Stimulated activated naive CD8-positive, alpha-beta T cell treated with anti-CD3 and anti-CD28 coated beads, Interleukin-15, Interleukin-2, amounts not matched to agents 100 U/mL and 50 U/mL, for 24 hours (primary cell): ENCODE measurements around the gene MCUR1.
"Not testable (repeated sequence)": the region's sequence is repeated elsewhere in the genome, so short reads cannot be mapped to it uniquely, and the experiment has no call there.

Experiments
- ATAC-seq: fragments of 150-1000 bp; cut with Tn5 transposase; one replicate; pipeline ENCODE4 v1.10.0; 2021
- DNase-seq: peaks from one replicate; pipeline ENCODE4 v3.0.0; 2021

Gene MCUR1

DNA sequence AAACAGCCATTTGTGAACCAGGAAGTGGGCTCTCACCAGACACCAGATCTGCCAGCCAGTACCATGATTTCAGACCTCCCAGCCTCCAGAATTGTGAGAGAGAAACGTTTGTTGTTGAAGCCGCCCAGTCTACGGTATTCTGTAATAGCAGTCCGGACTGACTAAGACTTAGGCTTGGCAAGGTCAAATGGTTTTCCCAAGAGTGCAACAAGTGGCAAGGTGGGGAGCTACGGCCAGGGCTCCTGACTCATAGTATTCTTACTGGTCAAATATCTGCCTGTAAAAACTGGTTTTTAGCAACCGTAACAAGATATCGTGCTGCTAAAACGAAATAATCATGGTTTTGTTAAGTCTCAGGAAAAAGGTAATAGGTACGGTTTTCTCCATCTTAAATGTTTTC lies 37.8 kb downstream of the MCUR1 start:
- DNase-seq (no peak), ATAC-seq (no peak)

DNA sequence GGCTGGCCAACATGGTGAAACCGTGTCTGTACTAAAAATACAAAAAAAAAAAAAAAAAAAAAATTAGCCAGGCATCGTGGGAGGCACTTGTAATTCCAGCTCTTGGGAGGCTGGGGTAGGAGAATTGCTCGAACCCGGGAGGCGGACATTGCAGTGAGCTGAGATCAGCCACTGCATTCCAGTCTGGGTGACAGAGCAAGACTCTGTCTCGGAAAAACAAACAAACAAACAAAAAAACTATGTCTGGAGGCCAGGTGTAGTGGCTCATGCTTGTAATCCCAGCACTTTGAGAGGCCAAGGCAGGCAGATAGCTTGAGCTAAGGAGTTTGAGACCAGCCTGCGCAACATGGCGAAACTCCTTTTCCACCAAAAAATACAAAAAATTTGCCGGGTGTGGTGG lies 38.9 kb downstream of the MCUR1 start:
- not testable (repeated sequence) for DNase-seq, ATAC-seq

- ATAC-seq, DNase-seq: not testable (repeated sequence)
Measured at GRCh38 chr6:13772358-13773030, 41.9 kb downstream of the MCUR1 start.

- DNase-seq = peak; percentile 48
- no peak for ATAC-seq
Measured at GRCh38 chr6:13769655-13770053, 44.7 kb downstream of the MCUR1 start.

- ATAC-seq = no peak
- DNase-seq = no peak
Measured at GRCh38 chr6:13769034-13769654, 45.2 kb downstream of the MCUR1 start.

DNA sequence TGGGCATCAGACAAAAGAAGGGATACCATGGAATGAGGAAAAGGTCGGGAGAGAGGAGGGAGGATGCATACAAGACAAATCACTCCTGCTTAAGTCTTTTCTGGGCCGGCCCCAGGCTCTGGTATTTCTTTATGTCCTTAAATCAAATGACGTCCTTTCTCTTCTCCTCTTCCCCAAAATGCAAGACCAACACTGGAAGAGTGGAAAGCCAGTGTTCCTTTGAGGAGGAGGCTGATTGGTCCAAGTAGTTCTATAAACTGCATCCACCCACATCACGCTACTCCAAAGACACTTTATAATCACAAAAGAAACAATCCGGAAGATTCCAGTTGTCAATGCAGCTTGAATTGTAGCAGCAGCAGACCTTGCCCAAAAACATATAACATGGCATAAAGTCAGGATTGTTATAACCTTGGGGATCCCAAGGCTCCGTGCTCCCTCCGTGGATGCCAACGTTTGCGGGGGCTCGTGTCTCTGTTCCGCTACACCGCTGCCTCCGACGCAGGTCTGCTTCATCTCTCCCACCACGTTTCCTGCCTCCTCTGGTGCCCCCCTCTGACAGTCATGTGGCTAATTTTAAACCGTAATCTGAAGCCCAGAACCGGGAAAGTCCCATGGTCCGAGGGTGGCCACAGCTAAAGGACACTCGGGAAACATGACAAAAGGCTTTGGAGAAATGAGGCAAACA lies 47.1 kb downstream of the MCUR1 start:
- peak; percentile 62 for DNase-seq
- ATAC-seq = no peak

- DNase-seq (no peak), ATAC-seq (no peak)
Measured at GRCh38 chr6:13766201-13766634, 48.1 kb downstream of the MCUR1 start.

GRCh38 chr6:13765570-13765969 lies 48.8 kb downstream of the MCUR1 start:
- ATAC-seq (no peak), DNase-seq (no peak)

DNA sequence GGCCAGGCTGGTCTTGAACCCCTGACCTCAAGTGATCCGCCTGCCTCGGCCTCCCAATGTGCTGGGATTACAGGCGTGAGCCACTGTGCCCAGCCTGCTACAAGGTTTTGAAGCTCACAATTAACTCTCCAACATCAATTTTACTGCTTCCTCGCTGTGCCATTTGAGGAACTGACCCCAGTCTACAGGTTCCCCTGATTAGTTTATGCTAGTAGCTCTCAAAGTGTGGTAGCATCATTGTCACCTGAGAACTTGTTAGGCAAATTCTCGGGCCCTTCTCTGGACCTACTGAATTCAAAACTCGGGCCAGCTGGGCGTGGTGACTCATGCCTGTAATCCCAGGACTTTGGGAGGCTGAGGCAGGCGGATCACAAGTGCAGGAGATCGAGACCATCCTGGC lies 49.4 kb downstream of the MCUR1 start:
- no peak for ATAC-seq
- no peak for DNase-seq

DNA sequence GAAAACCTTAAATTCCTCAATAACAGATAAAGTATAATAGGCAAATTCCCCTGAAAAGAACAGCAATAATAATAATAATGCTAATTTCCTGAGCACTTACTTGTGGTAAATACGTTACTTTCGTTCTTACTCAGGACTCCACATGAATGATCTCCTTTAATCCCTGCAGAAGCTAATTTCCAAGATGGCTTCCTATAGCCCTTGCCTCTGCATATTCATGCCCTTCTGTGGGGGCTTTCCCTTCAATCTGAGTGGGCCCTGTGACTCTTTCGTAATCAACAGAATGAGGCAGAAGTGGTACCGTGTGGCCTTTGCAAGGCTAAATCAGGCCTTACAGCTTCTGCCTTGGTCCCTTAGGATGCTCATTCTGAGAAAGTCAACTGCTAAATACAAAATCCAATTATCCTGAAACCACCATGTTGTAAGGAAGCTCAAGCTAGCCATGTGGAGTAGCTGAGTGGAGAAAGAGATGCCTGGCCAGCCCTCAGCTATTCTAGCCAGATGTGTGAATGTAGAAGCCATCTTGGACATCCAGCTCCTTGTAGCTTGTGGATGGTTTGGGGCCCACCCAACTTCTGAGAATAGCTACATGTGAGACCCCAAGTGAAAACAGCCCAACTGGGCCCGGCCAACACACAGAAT lies 50.5 kb downstream of the MCUR1 start:
- peak; percentile 65 for DNase-seq
- peak; percentile 92 for ATAC-seq

DNA sequence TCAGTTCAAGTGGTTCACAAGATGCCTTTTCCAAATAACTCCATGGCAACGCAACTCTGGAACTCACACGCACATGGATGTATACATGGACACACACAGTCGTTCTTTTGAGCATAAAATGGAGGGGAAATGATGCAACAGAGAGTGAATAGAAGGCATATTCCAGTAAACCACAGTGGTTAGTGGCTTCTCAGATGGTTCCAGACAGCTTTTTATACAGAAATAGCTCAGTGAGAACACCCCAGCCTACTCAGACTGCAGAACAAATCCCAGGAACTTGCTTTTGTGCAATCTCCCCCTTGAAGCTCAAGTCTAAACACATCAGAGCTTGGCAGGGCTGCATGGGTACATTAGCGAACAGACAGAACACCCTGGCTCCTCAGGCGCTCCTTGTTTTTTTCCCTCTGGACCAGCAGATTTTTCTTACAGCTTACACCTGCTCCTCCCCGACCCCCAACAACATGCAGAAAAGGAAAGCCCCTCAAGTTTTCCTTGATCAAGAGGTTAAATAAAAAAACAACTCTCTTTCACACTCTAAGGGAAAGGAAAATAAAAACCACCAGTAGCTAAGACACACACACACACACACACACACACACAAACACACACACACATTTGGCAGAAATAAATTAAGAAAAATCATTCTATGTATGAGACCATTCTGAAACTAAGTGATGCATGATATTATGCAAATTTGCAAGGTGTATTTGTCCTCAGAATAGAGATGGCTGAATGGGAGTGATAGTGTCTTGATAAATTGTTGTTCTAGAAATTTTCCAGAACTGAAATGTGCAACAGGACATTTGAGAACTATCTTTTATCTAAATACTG lies 51.5 kb downstream of the MCUR1 start:
- peak; percentile 55 for ATAC-seq
- DNase-seq = peak; percentile 26

DNA sequence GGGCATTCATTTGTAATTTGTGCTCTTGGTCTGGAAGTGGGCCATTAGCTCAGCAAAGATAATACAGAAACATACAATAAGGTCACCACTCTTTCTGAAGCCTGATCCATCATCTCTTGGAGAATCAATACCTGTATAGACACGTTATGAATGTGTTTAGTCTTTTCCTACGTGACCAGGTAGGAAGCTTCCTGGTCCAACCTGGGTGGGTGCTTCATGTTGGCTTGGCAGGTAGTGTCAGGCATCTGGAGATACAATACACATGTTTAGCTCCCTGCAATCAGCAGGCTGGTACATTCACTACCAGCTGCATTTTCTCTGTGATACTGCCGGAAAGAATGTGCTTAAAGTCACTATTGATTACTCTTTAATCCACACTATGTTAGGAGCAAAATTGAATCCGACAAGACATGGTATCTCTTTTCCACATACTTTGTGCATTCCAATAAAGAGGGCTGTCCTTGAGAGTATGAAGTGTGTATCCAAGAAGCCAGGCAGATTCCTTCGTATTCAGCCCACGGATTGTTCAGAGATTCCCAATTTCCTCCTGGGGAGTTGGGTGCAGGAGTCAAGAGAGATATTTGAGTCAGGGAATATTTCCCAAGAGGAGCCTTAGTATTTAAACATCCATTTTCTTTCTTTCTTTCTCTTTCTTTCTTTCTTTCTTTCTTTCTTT lies 52.9 kb downstream of the MCUR1 start:
- ATAC-seq = no peak
- no peak for DNase-seq

DNA sequence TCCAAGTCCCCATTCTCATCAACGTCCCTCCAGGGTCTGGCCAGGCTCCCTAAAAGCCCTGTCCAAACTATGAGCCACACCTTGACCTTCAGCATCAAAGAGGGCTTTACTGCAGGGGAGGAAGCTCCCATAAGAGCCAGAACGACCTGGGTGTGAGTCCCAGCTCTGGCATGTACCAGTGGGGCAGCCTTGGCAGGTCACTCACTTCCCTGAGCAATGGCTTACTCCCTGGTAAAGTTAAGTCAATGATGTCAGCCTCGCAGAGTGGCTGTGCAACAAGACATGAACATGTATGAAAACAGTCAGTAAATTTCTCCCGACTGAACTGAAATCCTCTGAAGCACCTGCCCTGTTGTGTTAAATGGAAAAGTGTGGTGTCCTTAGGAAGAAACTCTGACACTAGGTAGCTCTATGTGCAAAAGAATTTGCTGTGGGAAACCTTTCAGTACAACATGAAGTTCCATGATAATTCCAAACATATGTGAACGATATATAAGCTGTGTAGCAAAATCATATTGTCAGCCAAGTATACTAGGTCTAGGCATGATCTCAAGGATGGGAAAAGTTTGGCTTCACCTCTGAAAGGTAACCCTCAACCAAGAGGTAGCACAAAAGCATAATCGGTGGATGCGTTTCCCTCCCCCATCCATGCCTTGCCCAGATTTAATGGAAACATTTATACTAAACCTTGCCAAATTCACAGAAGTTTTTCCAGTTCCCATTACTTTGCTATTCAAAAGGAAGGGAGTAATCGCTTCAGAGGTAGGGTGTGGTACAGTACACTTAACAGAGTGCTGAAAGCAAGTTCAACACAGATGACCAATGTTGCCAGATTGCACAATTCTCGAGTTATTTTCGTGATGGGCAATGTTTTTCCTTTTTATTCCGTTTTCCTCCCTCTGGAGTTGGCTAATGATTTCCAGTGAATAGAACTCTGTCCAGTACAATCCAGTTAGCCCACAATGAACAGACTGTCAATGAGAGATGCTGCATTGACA lies 53.8 kb downstream of the MCUR1 start:
- no peak for DNase-seq
- no peak for ATAC-seq

DNA sequence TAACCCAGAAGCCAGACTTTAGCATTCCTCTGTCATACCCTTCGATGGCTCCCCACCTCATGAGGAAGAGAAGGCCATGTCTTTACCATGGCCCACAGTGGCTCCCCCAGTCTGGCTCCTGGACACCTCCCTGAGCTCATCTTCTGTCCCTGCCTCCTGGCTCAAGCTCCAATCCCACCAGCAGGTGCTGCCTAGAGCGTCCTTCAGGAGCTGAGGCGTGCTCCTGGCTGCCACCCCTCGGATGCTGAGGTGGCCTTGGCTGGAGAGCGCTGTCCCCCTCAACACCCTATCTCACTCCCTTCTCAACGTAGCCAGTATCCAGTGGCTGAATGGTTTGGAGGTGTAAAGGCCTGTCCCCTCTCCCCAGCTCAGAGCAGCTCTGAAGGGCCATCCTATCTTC lies 55.3 kb downstream of the MCUR1 start:
- DNase-seq (no peak), ATAC-seq (no peak)

GRCh38 chr6:13754644-13755043 lies 59.7 kb downstream of the MCUR1 start:
- ATAC-seq (no peak), DNase-seq (no peak)

DNA sequence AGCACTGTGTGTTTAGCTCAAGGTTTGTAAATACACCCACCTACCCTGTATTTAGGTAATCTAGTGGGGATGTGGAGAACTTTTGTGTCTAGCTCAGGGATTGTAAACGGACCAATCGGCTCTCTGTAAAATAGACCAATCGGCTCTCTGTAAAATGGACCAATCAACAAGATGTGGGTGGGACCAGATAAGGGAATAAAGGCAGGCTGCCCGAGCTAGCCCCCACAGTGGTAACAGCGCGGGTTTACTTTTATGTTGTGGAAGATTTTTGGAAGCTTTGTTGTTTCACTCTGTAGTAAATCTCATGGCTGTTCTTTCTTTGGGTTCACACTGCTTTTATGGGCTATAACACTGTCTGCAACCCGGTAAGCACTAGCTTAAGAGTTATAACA lies 70.6 kb downstream of the MCUR1 start:
- no peak for ATAC-seq
- no peak for DNase-seq

GRCh38 chr6:13742961-13743735 lies 71.2 kb downstream of the MCUR1 start:
- ATAC-seq = no peak
- no peak for DNase-seq

DNA sequence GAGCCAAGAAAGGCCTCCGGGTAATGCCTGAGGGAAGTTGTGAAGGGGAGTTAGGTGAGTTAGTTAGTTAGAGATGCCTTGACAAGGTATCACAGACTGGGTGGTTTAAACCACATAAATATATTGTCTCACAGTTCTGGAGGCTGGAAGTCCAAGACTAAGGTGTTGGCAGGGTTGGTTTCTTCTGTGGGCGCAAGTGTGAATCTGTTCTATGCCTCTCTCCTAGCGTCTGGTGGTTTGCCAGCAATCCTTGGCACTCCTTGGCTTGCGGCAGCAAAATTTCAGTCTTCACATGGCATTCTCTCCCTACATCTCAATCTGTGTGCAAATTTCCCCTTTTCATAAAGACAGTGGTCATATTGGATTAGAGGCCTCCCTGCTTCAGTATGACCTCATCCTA lies 73.0 kb downstream of the MCUR1 start:
- DNase-seq (no peak), ATAC-seq (no peak)
